ENCODE measurements around the gene TNIK. TPM values are rescaled to one million over a fixed set of nuclear protein-coding genes. Genes with fewer than 3 reads are reported as not detected.
A peak's percentile ranks its signal among the peaks of the same experiment; 100 is the strongest.

The TNIK gene
- total and polyA plus RNA-seq, 2 of the 13 experiments (the other 11 are each of a cell fraction or from before 2014, with no cell fraction given): 0.15 to 0.22 TPM

DNA sequence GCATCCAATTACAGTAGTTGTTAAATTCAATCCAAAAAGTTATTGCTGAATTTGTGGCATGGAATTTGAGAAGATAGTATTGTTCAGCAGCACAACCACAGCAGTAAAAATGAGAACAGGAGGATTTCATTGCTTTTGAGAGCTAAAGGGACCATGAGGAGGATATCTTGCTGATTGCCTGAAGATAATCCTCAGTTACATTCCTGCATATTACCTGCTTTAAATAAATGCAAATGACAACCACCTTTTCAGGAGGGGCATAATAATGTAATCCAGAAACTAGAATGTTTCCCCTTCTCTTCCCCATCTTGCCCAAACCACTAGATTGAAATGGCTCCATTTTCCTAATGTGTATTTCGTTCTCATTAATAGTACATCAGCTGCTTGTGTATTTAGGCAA lies 398.5 kb downstream of the TNIK start (continued):
- TF ChIP-seq, protein P1, sequence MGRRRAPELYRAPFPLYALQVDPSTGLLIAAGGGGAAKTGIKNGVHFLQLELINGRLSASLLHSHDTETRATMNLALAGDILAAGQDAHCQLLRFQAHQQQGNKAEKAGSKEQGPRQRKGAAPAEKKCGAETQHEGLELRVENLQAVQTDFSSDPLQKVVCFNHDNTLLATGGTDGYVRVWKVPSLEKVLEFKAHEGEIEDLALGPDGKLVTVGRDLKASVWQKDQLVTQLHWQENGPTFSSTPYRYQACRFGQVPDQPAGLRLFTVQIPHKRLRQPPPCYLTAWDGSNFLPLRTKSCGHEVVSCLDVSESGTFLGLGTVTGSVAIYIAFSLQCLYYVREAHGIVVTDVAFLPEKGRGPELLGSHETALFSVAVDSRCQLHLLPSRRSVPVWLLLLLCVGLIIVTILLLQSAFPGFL (CRISPR knock-in tag; IDR thresholded peaks at IDR 0.05): no peak
- no peak for TF ChIP-seq TOE1 (CRISPR knock-in tag; IDR thresholded peaks at IDR 0.05)
- no peak for TF ChIP-seq ZNF552 (CRISPR knock-in tag; IDR thresholded peaks at IDR 0.05; ENCODE audit: borderline replicate concordance)
- no peak for TF ChIP-seq KLF13 (CRISPR knock-in tag; IDR thresholded peaks at IDR 0.05)

- ChIA-PET CTCF (ENCODE audit: low intra/inter-chr PET ratio, low total read pairs) (no interaction called here), POLR2A (no interaction called here)
- ATAC-seq: no peak
- Histone ChIP-seq H3K4me1 (ENCODE audit: insufficient read depth, low read length) (peaks cover 55% of the 10 kb centered on the region), H3K27ac (ENCODE audit: extremely low read length, insufficient read depth, low read length) (no peak overlapping the region), H2AFZ (ENCODE audit: low read length) (no peak overlapping the region), H3K79me2 (ENCODE audit: insufficient read depth, low read length) (no peaks in the 10 kb centered on the region), H3K9ac (ENCODE audit: insufficient read depth, low read depth, low read length) (no peak overlapping the region), H3K4me3 (replicated peaks in 1 of 3; ENCODE audit: insufficient read depth in 1 of 3, low read depth in 2 of 3, low read length in 3 of 3) (no peak overlapping the region), H3K27me3 (ENCODE audit: control insufficient read depth in 1 of 2, insufficient read depth in 2 of 2, low read length in 2 of 2) (no peaks in the 10 kb centered on the region), H3K9me3 (ENCODE audit: low read length) (no peaks in the 10 kb centered on the region), H3K4me2 (ENCODE audit: low read depth, low read length) (no peak overlapping the region), H3K36me3 (replicated peaks in 1 of 2; ENCODE audit: control insufficient read depth in 1 of 2, insufficient read depth in 2 of 2, low read length in 2 of 2) (no peaks in the 10 kb centered on the region), H4K20me1 (ENCODE audit: insufficient read depth, low read length) (no peaks in the 10 kb centered on the region)
- WGBS (ENCODE audit: low lambda C conversion rate): 75% methylated on average over 3 of the region's 3 CpGs
- no peak for FAIRE-seq
- in situ Hi-C loops (cut with HindIII; ENCODE audit: extremely low pct_ligation_motif_present, low pct_unique_long_range_greater_than_20kb): no loop called here
- DNase-seq (ENCODE audit: low spot score): no peak
- no peak for TF ChIP-seq KLF11 (CRISPR knock-in tag; IDR thresholded peaks at IDR 0.05)
- TF ChIP-seq THAP11 (CRISPR knock-in tag; IDR thresholded peaks at IDR 0.05): no peak
- no peak for TF ChIP-seq IRX3 (CRISPR knock-in tag; IDR thresholded peaks at IDR 0.05; ENCODE audit: borderline replicate concordance, low read depth)
- no peak for TF ChIP-seq TAF1 (CRISPR knock-in tag; IDR thresholded peaks at IDR 0.05)
- peak; percentile 75; the same call in 1 of the 2 replicates for TF ChIP-seq HOMEZ (CRISPR knock-in tag; IDR thresholded peaks at IDR 0.05; ENCODE audit: low read depth)
- no peak for TF ChIP-seq KAT8 (CRISPR knock-in tag; IDR thresholded peaks at IDR 0.05)
- BruUV-seq (replicated peaks): no TSS peak
- intact Hi-C loops (cut with micrococcal nuclease; ENCODE audit: unreplicated experiment): loop anchor here (5.0 kb wide), 1 partner anchor 32 kb away; no protein-coding TSS in a partner anchor
Observed at GRCh38 chr3:171059978-171060377, 400.2 kb downstream of the TNIK start.

Data from HepG2 (cell line).